GM21526 (cell line): ENCODE measurements around the gene P2RX6.
A peak's percentile ranks its signal among the peaks of the same experiment; 100 is the strongest.

Experiments
- ATAC-seq: cut with Tn5 transposase; IDR thresholded peaks from one replicate; pipeline ENCODE4 v1.9.1; 2021; ENCODE audit warnings: moderate library complexity; ENCODE audit not compliant: unreplicated experiment, low FRiP score

P2RX6 gene

DNA sequence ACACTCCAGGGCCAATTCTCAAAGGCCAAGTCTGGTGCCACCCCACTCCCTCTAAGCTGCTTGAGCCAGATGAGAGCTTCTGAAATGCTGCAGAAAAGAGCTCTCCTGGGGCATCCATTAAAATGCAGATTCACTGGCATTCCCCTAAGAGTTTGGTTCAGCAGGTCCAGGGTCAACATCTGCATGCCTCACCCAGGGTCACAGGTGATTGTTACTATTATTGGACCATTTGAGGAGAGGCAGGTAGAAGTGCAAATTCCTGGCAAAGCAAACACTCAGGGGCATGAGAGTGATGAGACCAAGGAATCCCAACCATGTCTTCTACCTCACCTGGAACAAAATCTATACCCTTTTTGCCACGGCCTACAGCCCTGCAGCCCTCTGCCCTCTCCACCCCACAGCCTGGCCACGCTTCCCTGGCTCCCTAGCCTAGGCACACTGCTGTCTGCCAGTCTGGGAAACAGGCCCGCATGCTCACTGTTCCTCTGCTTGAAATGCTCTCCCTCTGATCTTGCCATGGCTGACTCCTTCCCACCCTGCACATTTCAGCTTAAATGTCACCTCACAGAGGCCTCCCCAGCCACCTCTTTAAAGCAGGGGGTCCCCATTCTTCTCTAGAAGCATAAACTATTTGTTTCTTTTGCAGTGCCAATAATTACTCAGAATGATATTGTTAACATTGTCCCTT lies 4.4 kb upstream of the P2RX6 start:
- no peak for ATAC-seq

DNA sequence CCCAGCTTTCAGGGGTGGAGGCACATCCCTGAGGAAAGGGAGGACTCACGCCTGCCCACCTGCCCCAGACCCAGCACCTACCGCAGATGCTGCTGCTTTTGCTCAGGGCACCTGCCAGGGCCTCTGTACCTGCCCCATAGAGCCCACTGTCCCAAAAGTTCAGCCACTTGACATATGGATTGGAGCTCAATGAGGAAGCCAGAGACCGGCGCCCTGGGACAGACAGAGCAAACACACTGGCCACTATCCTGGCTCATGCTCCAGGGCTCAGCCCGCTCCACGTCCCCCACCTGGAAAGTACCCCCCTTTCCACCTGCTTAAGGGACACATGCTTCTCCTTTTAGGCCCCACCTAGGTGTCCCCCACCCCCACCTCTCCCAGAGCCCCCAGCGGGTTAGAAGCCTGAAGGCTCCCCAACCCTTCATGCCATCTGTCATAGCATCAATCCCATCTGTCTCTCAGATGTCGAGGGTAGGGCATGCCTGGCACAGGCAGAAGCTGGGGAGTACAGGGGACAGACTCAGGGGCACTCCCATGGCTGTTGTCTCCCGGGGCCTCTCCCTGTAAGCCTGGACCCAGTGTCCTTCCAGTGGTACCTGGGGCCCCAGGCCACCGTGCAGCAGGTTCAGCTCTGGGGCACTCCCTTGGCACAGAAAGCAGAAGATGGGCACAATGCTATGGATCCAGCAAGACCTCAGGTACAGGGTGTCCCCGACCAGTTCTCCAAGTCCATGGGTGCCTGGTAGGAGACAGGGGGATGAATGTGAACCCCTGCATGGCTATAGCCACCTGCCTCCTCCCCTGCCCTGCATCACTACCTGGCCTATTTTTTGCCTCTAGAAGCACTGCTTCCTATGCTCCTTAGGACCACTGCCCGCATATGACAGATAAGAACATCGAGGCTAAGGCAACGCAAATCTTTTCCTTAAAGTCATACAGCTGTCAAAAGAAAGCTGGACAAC lies 2.2 kb upstream of the P2RX6 start:
- no peak for ATAC-seq

DNA sequence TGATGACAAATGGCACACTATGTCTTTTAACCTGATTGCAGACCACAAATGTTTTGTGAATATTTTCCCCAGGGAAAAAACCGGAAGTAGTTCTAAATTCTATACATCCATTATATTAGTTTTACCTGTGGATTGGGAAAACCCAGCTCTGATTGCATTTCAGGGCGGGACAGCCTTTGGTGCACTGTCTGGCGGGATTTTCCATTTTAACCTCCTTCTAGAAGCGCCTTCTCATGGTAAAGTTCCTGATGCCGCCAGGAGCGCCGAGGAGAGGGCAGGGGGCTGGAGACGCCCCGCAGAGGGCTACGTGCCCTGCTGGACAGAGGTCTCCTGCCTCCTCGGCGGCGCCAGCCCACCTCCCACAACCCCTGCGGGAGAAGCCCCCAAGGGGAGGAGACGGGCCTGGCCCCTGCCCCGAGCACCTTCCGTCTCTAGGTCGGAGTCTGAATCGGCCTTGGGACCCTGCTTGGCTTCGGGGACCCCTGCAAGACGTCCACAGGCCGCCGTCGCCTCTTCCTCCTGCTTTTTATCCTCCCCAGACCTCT lies 1.2 kb upstream of the P2RX6 start:
- no peak for ATAC-seq

DNA sequence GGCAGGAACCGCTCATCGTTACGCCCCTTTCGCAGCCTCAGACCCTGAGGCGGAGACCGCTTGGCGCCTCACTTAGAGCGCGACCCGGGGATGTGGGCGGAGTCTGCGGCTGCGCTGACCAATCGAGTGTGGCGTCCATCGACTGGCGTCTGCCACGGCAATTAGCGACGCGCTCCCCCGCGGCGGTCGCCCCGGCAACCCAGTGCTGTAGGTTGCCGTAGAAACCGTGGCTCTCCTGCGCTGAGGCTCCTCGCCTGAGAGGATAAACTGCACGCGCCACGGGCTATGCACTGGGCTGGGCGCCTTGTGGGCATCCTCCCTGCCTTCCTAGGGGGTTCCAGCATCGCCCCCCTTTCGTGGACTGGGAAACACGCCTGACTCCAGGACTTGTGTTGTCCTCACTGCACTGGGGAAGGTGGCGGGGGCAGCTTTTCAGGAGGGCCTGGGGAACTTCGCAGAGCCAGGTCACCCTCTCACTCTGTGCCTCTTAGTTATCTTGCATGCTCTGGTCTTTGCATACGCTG lies 701 bp upstream of the P2RX6 start:
- peak; percentile 79 for ATAC-seq

DNA sequence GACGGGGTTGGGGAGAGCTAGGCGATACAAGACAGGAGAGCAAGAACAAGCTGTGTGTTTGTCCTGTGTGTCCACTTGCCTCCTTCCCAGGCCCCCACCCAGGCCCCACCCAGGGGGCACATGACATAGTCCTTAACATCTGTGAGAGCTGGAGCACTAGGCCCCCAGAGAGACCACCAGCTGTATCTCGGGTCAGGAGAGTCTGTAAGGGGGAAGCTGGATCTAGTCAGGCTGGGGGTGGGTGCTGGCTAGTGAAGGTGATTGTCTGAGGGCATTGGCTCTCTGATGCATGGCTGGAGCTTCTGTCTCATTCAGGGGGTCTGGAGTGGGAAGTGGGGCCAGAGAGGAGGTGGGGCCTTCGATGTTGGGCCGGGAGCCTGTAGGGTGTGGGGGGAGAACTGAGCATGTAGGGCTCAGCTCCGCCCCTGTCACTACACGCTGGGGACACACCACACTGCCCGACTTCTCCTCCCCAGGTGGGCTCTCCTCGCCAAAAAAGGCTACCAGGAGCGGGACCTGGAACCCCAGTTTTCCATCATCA lies 571 bp downstream of the P2RX6 start:
- ATAC-seq: no peak

DNA sequence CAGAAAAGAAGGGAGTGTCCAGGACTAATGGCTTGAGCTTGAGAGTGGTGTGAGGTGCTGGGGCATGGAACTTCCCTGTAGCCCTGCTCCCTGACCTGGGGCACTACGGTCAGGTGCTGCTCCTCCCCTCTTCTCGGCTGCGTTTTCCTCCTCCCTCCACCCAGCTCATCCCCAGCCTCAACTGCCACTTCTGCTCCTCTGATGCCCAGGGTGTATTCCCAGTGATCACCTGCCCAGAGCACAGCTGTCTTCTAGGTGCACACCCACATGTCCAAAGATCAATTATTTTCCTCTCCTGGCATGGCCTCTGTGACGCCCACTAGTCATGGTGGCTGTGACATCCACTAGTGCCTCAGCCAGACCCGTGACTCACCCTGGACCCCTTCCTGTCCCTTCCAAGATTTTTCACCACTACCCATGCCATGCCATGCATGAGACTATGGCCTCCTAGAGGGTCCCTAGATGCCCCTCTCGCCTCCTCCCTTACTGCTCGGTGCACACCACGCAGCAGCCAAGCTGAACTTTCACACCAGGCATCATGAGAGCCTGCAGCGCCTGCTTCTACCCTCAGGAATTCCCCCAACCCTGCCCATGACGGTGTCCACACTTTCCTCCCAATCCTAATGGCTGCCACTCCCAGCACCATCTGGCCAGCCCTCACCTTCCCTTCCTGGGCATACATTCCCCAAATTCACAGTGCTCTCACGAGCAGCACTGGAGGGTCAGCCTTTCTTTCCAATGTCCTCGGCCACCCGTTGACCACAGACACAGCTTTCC lies 1.9 kb downstream of the P2RX6 start:
- ATAC-seq: no peak

DNA sequence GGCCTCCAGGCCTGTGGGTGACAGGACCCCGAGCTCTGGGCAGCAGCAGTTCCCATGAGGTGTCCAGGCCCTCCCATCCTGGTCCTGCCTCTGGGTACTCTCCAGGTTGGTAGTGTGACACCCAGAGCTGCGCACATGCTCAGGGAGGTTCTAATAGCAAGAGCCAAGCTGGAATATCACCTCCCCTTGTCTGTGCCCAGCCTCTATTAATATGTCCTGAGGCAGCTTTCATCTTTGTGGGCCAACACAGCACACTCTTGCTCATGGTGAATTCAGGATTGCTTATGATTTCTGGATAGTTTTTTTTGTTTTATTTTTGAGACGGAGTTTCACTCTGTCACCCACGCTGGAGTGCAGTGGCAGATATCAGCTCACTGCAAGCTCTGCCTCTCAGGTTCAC lies 3.3 kb downstream of the P2RX6 start:
- ATAC-seq: no peak

DNA sequence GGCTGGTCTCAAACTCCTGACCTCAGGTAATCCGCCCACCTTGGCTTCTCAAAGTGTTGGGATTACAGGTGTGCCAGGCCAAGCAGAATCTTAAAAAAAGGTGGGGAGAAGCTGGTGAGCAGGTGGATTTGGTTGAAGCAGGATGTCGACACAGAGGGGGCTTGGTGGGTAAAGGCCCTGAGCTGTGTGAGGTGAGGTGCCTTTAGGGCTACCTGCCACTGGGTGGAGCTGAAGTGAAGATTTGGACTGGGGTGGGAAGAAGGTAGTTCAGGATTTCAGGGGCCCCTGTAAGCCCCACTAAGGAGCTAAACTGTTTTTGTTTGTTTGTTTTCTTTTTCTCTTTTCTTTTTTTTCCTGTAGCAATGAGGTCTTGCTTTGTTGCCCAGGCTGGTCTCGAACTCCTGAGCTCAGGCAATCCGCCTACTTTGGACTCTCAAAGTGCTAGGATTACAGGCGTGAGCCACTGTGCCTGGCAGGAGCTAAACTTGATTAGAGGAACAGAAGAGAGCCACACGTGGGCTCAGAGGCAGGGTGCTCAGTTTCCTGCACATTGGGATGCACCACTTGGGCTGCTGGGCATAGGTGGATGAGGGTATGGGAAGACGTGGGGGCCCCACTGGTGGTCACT lies 6.0 kb downstream of the P2RX6 start:
- no peak for ATAC-seq

DNA sequence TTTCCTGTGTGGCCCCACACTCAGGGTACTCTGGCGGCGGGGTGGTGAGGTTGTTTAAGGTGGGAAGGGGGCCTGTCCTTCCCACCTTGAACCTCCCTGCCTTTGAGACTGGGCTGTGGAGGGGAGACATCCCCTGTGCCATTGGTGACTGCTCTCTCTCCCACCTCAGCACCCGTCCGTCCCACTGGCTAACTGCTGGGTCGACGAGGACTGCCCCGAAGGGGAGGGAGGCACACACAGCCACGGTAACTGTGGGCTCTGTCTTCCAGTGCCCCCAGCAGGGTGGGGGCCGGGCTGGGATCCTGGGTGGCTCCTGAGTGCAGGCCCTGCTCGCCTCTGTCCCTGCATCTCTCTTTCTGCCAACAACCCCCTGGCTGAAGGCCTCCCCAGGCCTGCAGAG lies 7.5 kb downstream of the P2RX6 start:
- ATAC-seq: no peak

DNA sequence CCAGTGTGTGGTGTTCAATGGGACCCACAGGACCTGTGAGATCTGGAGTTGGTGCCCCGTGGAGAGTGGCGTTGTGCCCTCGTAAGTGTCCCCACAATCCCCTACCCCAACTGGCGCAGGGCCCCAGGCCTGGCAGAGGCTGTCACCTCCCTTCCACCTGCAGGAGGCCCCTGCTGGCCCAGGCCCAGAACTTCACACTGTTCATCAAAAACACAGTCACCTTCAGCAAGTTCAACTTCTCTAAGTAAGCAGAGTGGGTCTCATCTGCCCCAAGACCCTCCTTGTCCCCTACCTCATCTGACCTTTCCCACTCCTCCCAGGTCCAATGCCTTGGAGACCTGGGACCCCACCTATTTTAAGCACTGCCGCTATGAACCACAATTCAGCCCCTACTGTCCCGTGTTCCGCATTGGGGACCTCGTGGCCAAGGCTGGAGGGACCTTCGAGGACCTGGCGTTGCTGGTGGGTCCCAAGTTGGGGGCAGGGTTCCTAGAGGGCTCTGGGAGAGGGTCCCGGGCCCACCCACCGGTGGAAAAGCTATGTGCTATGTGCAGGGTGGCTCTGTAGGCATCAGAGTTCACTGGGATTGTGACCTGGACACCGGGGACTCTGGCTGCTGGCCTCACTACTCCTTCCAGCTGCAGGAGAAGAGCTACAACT lies 8.1 kb downstream of the P2RX6 start:
- ATAC-seq: no peak

DNA sequence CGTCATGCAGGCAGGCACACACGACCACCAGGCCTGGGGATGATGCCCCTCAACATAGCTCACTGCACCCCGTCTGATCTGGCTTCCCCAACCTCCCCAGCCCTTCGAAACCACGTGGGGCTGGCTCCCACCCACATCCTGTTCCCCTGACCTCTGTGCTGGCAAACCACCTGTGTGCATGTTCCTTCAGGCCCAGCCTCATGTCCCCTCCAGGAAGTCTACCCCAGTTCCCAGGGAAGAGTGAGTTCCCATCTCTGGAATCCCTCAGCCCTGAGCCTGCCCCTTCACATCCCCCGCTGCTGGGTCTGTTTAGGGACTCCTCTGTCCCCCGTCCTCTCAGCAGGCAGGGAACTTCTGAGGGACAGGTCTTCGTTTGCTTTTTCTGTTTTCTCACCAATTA lies 10.3 kb downstream of the P2RX6 start:
- no peak for ATAC-seq

DNA sequence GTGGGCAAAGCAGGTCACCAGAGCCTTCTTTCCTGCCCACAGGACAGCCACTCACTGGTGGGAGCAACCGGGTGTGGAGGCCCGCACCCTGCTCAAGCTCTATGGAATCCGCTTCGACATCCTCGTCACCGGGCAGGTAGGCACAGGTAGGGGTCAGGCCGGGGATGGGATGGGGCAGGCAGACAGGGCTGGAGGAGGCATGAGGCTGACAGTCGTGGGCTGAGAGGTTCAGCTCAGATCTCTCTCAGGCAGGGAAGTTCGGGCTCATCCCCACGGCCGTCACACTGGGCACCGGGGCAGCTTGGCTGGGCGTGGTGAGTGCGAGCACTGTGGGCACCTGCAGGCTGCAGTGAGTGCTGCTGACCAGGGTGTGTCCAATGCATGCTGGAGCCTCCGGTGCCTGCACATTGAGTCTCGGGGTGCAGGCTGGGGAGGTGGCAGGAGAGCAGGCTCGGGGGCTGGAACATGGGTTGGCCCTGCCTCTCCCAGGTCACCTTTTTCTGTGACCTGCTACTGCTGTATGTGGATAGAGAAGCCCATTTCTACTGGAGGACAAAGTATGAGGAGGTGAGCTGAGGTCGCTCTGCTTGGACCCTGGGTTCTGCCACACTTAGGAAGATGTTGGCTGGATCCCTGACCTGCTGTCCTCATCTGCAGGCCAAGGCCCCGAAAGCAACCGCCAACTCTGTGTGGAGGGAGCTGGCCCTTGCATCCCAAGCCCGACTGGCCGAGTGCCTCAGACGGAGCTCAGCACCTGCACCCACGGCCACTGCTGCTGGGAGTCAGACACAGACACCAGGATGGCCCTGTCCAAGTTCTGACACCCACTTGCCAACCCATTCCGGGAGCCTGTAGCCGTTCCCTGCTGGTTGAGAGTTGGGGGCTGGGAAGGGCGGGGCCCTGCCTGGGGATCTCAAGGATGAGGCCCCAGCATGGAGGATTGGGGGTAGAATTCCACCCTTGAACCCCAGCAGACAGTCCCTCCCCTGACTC lies 11.1 kb downstream of the P2RX6 start:
- no peak for ATAC-seq

DNA sequence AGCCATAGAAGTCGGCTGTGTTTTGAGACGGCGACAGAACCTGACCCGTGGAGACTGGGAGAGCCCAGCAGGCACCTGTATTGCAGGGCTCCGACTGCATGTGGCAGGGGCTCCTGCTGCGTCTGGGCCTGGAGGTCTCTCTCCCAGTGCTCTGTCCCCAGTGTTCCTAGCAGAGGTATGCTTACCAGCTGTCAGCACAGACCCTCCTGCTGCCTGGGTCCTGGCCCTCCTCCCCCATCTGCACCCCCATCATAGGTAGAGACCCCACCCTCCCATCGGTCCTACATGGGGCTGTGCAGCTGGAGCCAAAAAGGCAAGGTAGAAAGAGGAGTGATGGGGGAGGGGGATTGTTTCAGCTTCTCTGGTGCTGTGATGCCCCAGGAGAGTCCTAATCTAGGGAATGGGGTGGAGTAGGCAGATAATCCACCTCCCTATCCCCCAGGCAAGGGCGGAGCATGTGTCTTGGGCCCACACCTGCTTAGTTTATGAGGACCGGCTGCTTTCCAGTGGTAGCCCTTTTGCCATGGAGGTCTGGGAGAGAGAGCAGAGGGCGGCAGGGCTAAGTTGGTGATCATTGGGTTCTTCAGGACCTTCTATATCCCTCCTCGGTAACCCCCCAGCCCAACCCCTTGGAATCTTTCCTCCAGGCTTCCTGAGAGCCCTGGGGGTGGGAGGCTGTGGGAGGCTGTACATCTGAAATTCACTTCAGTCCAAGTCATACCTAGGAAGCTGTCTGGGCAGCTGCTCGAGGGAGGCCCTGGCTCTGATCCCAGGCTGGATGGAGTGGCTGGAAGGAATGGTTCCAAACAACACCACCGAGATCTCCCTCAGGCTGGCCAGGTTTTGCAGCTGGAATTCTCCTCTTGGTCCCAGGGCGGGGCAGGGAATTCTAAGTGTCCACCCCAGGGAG lies 12.1 kb downstream of the P2RX6 start:
- ATAC-seq: no peak

DNA sequence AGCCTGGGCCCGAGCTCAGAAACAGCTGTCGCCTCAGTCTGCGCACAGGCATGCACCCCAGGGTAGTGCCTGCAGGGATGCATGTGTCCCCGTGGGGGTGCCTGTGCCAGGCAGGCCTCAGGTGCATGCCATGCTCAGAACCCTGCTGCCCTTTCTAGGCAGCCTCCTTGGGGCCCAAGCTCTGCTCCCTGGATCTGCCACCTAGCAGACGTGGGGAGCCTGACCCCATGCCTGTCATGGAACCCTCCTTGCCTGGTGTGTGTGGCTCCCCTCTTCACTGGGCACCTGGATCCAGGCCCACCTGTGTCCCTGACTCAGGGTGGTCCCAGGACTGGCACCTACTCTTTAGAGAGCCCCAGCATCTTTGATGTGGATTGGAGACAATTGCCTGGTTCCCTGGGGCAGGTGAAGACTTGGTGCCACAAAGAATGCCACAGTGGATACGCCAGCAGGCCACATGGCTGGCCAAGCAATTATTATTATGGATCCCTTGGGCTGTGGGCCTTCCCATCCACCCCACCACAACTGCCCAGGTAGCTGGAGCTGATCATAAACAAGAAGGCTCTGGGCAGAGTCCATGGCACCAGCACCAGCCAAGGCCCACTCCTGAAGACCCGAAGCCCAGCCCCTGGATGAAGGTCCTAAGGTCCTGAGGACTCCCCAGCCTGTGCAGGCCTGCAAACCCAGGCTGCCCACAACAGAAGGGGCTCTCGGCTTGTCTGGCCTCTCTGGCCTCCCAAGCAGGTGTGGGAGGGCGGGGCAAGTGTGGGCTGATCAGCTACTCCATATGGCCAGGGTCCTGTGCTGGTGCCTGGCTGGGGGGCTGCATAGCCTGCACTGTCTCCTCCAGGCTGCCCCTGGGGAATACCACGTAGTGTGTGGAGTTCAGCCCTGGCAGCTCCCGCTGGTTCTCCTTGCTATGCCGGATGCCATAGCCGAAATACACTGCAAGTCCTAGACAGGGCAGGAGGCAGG lies 13.6 kb downstream of the P2RX6 start:
- no peak for ATAC-seq

DNA sequence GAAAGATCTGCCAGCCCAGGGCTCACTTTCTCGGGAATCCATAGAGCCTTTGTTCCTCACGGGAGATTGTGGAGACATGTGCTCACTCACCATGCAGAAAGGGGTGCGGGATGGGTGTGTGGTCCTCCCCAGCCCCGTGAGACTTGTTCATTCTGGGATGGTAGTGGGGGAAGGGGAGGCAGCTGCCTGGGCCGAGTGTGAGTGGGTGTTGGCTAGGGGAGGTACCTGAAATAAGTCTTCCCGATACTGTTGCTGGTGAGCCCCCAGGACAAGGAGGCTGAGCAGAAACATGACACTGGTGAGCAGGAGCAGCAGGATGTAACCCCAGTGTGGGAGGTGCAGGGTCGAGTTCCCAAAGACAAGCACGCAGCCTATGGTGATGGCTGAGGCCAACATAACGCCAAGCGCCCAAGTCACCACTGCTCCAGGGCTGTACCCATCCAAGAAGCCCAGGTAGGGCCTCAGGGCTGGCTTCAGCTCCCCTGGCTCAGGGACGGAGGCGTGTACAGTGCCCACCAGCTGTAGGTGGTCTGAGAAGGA lies 14.6 kb downstream of the P2RX6 start:
- ATAC-seq: no peak

DNA sequence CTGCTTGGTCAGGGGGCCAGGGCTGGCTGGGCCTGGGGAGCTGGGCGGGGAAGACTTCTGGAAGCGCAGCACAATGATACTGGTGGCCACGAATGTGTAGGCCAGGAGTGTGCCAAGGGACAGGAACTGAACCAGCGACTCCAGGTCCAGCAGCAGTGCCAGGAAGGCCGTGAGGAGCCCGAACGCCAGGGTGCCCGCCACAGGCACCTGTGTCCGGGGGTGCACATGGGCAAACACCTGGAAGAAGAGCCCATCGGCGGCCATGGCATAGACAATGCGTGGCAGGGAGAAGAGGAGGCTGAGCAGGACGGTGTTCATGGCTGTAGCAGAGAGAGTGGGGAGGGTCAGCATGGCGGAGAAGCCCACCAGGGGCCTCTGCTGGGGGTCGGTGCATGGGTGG lies 15.1 kb downstream of the P2RX6 start:
- no peak for ATAC-seq
